ENCODE results near the gene SPACA6. TPM values are rescaled to one million over a fixed set of nuclear protein-coding genes. Genes with fewer than 3 reads are reported as not detected.
"Not testable (repeated sequence)": the region's sequence is repeated elsewhere in the genome, so short reads cannot be mapped to it uniquely, and the experiment has no call there.

SPACA6 gene
- total RNA-seq, 2 experiments from 2014 or later: 1.2 to 2.2 TPM

DNA sequence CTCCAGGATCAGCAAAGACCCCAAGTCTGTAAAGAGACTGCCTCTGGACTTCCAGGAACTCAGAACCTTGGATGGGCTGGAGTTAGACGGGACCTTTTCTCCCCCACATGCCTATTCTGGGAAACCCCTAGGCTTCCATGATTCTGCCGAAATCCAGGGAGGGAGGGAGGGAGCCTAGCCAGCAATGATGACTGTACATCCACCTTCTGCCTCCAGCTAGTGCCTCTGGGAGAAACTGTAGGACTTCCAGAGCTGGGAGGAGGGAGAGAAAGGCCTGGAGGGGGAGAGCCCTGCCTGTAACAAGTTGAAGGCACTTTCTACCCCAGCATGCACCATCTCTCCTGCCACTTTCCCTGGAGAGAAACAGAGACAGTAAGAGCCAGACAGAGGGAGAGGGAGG lies 36.7 kb downstream of the SPACA6 start:
- no peak overlapping the region for H3K27ac Mint-ChIP-seq
- no peak overlapping the region for H3K4me3 Mint-ChIP-seq
- DNase-seq: no peak
- POLR2A ChIA-PET: no interaction called here
- H3K4me1 Mint-ChIP-seq (ENCODE audit: low read depth): no peaks in the 10 kb centered on the region
- no peak for ATAC-seq
- peaks cover 4% of the 10 kb centered on the region for H3K9me3 Mint-ChIP-seq (ENCODE audit: insufficient read depth)
- CTCF ChIA-PET: no interaction called here
- peaks cover 7% of the 10 kb centered on the region for H3K27me3 Mint-ChIP-seq (ENCODE audit: low read depth)
- peaks cover 2% of the 10 kb centered on the region for H3K36me3 Mint-ChIP-seq (ENCODE audit: low read depth)

DNA sequence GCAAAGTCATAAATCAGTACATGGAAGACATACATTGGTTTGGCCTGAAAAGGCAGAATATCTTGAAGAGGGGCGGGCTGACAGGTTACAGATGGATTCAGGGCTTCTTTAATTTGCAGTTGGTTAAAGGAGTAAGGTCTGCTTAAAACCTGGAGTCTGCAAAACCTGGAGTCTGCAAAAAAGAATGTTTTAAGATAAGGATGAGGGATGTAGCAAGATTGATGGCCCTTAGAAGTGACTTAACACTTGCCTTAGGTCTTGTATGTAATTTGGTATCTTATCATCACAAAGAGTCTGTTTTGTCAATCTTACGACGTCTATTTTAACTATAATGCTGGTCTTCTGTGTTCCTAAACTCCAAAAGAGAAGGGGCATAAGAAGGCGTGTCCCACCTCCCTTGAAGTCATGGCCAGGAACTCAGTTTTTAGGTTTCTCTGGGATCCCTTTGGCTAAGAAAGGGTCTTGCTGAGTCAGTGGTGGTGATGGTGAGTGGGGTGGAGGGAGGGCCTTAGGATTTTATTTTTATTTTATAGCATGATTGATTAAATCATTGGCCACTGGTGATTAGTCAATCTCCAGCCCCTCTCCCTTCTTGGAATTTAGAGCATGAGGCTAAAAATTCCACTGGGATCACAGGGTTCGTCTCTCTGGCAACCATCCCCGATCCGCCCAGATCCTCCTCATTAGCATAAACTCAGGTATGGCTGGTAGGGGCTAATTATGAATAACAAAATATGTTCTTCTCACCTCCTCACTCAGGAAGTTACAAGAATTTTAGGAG lies 40.8 kb downstream of the SPACA6 start:
- DNase-seq (no peak), ATAC-seq (no peak)
- peaks cover 4% of the 10 kb centered on the region for H3K9me3 Mint-ChIP-seq (ENCODE audit: insufficient read depth)
- no peaks in the 10 kb centered on the region for H3K4me1 Mint-ChIP-seq (ENCODE audit: low read depth)
- ChIA-PET CTCF (no interaction called here), POLR2A (no interaction called here)
- H3K36me3 Mint-ChIP-seq (ENCODE audit: low read depth): peaks cover 2% of the 10 kb centered on the region
- peaks cover 7% of the 10 kb centered on the region for H3K27me3 Mint-ChIP-seq (ENCODE audit: low read depth)
- H3K4me3 Mint-ChIP-seq: no peak overlapping the region
- no peak overlapping the region for H3K27ac Mint-ChIP-seq

DNA sequence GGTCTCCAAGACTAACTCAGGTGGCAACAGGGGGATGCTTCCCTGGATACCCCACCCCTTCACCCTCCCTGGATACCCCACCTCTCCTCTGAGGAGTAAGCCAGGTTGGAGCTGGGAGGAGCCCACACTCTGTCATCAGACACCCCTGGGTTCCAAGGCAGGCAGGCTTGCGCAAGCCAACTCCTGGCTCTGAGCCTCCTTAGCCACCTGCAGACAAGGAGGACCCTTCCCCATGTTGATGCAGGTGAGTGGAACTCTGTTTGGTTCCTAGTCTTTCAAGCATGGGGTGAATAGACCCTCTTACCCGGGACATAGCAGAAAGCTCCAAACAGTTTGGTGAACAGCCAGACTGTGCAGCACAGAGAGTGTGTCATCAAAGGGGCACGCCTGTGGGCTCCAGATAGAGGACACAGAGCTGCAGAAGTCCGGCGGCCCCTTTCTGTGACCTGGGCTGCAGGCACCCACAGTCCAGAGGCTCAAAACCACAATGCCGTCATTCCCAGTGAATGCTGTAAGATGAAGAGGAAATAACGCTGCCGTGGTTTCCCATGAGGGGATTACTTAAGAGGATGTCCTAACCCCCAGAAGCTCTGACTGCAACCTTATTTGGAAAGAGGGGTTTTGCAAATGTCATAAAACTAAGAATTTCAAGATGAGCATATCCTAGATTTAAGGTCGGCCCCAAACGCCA lies 42.8 kb downstream of the SPACA6 start:
- Mint-ChIP-seq H3K36me3 (ENCODE audit: low read depth) (no peaks in the 10 kb centered on the region), H3K27me3 (ENCODE audit: low read depth) (peaks cover 7% of the 10 kb centered on the region), H3K9me3 (ENCODE audit: insufficient read depth) (peaks cover 4% of the 10 kb centered on the region), H3K4me1 (ENCODE audit: low read depth) (no peaks in the 10 kb centered on the region), H3K27ac (no peak overlapping the region), H3K4me3 (no peak overlapping the region)
- ATAC-seq (no peak), DNase-seq (no peak)
- ChIA-PET POLR2A (no interaction called here), CTCF (no interaction called here)

GRCh38 chr19:51737389-51737788 lies 44.3 kb downstream of the SPACA6 start:
- POLR2A ChIA-PET: no interaction called here
- Mint-ChIP-seq H3K27me3 (ENCODE audit: low read depth) (peaks cover 7% of the 10 kb centered on the region), H3K4me1 (ENCODE audit: low read depth) (no peaks in the 10 kb centered on the region), H3K9me3 (ENCODE audit: insufficient read depth) (peaks cover 4% of the 10 kb centered on the region), H3K36me3 (ENCODE audit: low read depth) (no peaks in the 10 kb centered on the region), H3K27ac (no peak overlapping the region), H3K4me3 (no peak overlapping the region)
- CTCF ChIA-PET: interaction anchor here (1.2 kb wide), 1 partner anchor 41 kb away, joined by 3 read pairs; no protein-coding TSS in a partner anchor
- DNase-seq (no peak), ATAC-seq (no peak)

DNA sequence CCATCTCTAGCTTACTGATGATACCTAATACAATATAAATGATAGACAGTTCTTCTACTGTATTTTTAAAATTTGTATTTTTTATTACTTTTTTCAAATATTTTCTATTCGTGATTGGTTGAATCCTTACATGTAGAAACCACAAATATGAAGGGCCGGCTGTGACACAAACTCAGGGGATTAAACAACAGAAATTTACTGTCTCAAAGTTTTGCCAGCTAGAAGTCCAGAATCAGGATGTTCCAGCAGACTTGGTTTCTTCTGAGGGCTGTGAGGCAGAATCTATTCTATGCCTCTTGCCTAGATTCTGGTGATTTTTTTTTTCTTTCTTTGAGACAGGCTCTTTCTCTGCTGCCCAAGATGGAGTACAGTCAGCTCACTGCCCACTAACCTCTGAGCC lies 44.8 kb downstream of the SPACA6 start:
- H3K27me3 Mint-ChIP-seq (ENCODE audit: low read depth): peaks cover 7% of the 10 kb centered on the region
- ChIA-PET CTCF (interaction anchor here (1.2 kb wide), 1 partner anchor 40 kb away, joined by 3 read pairs; no protein-coding TSS in a partner anchor), POLR2A (no interaction called here)

DNA sequence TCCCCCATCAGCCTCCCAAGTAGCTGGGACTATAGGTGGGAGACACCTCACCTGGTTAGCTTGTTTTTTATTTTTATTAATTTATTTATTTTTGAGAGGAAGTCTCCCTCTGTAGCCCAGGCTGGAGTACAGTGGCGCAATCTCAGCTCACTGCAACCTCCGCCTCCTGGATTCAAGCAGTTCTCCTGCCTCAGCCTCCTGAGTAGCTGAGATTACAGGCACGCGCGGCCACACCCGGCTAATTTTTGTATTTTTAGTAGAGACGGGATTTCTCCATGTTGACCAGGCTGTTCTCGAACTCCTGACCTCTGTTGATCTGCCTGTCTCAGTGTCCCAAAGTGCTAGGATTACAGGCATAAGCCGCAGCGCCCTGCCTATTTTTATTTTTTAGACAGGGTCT lies 45.4 kb downstream of the SPACA6 start:
- H3K4me3 Mint-ChIP-seq; H3K36me3 Mint-ChIP-seq (ENCODE audit: low read depth); H3K27me3 Mint-ChIP-seq (ENCODE audit: low read depth); DNase-seq; ATAC-seq; POLR2A ChIA-PET; H3K27ac Mint-ChIP-seq; H3K9me3 Mint-ChIP-seq (ENCODE audit: insufficient read depth); H3K4me1 Mint-ChIP-seq (ENCODE audit: low read depth): not testable (repeated sequence)
- CTCF ChIA-PET: interaction anchor here (1.2 kb wide), 1 partner anchor 40 kb away, joined by 3 read pairs; no protein-coding TSS in a partner anchor

More for the DNA sequence above, 44.8 kb downstream of the SPACA6 start:
- DNase-seq (no peak), ATAC-seq (no peak)
- Mint-ChIP-seq H3K27ac (no peak overlapping the region), H3K4me1 (ENCODE audit: low read depth) (no peaks in the 10 kb centered on the region), H3K36me3 (ENCODE audit: low read depth) (no peaks in the 10 kb centered on the region), H3K4me3 (no peak overlapping the region), H3K9me3 (ENCODE audit: insufficient read depth) (peaks cover 4% of the 10 kb centered on the region)

- H3K4me1 Mint-ChIP-seq (ENCODE audit: low read depth): no peaks in the 10 kb centered on the region
- no peak overlapping the region for H3K27ac Mint-ChIP-seq
- ChIA-PET CTCF (no interaction called here), POLR2A (no interaction called here)
- ATAC-seq (no peak), DNase-seq (no peak)
- no peaks in the 10 kb centered on the region for H3K36me3 Mint-ChIP-seq (ENCODE audit: low read depth)
- peaks cover 7% of the 10 kb centered on the region for H3K27me3 Mint-ChIP-seq (ENCODE audit: low read depth)
- H3K9me3 Mint-ChIP-seq (ENCODE audit: insufficient read depth): no peaks in the 10 kb centered on the region
- H3K4me3 Mint-ChIP-seq: no peak overlapping the region
Observed at GRCh38 chr19:51739466-51740213, 46.5 kb downstream of the SPACA6 start.

- H3K27ac Mint-ChIP-seq: no peak overlapping the region
- ATAC-seq (no peak), DNase-seq (no peak)
- H3K4me1 Mint-ChIP-seq (ENCODE audit: low read depth): no peaks in the 10 kb centered on the region
- H3K27me3 Mint-ChIP-seq (ENCODE audit: low read depth): peaks cover 7% of the 10 kb centered on the region
- CTCF ChIA-PET: no interaction called here
- H3K9me3 Mint-ChIP-seq (ENCODE audit: insufficient read depth): peaks cover 2% of the 10 kb centered on the region
- POLR2A ChIA-PET: no interaction called here
- H3K4me3 Mint-ChIP-seq: no peak overlapping the region
- no peaks in the 10 kb centered on the region for H3K36me3 Mint-ChIP-seq (ENCODE audit: low read depth)
Observed at GRCh38 chr19:51740356-51740755, 47.2 kb downstream of the SPACA6 start.

DNA sequence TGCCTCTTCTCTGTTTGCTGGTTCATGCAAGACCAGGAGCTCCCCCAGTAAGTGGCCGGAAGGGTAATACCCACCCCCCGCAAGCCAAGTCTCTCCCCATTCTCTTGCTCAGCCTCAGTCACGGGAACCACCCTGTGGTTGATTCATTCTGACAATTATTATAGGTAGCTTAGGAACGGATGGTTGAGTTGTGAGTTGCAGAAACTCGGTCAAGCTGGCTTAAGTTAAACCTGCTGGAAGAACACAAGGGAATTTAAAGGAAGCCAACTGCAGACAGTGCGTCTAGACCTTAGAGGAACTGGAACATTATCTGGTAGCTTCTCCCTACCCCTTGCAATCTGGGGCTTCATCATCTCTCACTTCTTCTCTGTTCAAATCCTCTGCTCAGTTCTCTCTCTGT lies 49.7 kb downstream of the SPACA6 start:
- Mint-ChIP-seq H3K4me1 (ENCODE audit: low read depth) (no peaks in the 10 kb centered on the region), H3K27ac (no peak overlapping the region), H3K9me3 (ENCODE audit: insufficient read depth) (peaks cover 4% of the 10 kb centered on the region), H3K36me3 (ENCODE audit: low read depth) (no peaks in the 10 kb centered on the region), H3K4me3 (no peak overlapping the region), H3K27me3 (ENCODE audit: low read depth) (no peaks in the 10 kb centered on the region)
- POLR2A ChIA-PET: no interaction called here
- CTCF ChIA-PET: interaction anchor here (1.9 kb wide), 1 partner anchor 35 kb away, joined by 8 read pairs; no protein-coding TSS in a partner anchor
- ATAC-seq (no peak), DNase-seq (no peak)

- Mint-ChIP-seq H3K4me3 (no peak overlapping the region), H3K9me3 (ENCODE audit: insufficient read depth) (peaks cover 4% of the 10 kb centered on the region), H3K27ac (no peak overlapping the region), H3K36me3 (ENCODE audit: low read depth) (no peaks in the 10 kb centered on the region), H3K4me1 (ENCODE audit: low read depth) (no peaks in the 10 kb centered on the region), H3K27me3 (ENCODE audit: low read depth) (no peaks in the 10 kb centered on the region)
- POLR2A ChIA-PET: no interaction called here
- ATAC-seq: no peak
- DNase-seq: no peak
- CTCF ChIA-PET: no interaction called here
Observed at GRCh38 chr19:51743405-51743804, 50.3 kb downstream of the SPACA6 start.

- CTCF ChIA-PET: no interaction called here
- peaks cover 4% of the 10 kb centered on the region for H3K9me3 Mint-ChIP-seq (ENCODE audit: insufficient read depth)
- no peak for ATAC-seq
Observed at GRCh38 chr19:51746731-51747130, 53.6 kb downstream of the SPACA6 start.

DNA sequence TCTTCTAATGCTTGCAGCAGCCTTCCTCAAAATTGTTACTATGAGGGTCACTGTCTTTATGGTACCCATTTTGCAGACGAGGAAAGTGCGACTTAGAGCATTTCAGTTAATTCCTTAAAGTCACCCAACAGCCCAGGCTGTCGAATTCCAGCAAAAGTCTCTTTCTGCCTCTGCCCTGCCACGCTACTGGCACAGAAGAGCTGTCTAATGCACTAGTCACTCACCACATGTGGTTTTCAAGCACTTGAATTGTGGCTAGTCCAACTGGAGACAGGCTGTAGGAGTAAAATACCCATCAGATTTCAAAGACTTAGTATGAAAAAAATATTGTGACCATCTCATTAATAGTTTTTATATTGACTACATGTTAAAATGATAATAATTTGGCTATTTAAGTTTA lies 56.8 kb downstream of the SPACA6 start:
- CTCF ChIA-PET: no interaction called here
- Mint-ChIP-seq H3K9me3 (ENCODE audit: insufficient read depth) (peaks cover 4% of the 10 kb centered on the region), H3K4me1 (ENCODE audit: low read depth) (no peaks in the 10 kb centered on the region), H3K4me3 (no peak overlapping the region), H3K27ac (no peak overlapping the region), H3K36me3 (ENCODE audit: low read depth) (no peaks in the 10 kb centered on the region), H3K27me3 (ENCODE audit: low read depth) (no peaks in the 10 kb centered on the region)
- POLR2A ChIA-PET: no interaction called here
- ATAC-seq (no peak), DNase-seq (no peak)

More at GRCh38 chr19:51746731-51747130, 53.6 kb downstream of the SPACA6 start:
- no peak for DNase-seq
- Mint-ChIP-seq H3K4me3 (no peak overlapping the region), H3K27ac (no peak overlapping the region), H3K27me3 (ENCODE audit: low read depth) (no peaks in the 10 kb centered on the region), H3K4me1 (ENCODE audit: low read depth) (no peaks in the 10 kb centered on the region), H3K36me3 (ENCODE audit: low read depth) (no peaks in the 10 kb centered on the region)
- POLR2A ChIA-PET: no interaction called here
